RPMI7951 (cell line): Measurements from ENCODE around the gene NHS. TPM values are rescaled to one million over a fixed set of nuclear protein-coding genes. Genes with fewer than 3 reads are reported as not detected.
"Not testable (repeated sequence)": the region's sequence is repeated elsewhere in the genome, so short reads cannot be mapped to it uniquely, and the experiment has no call there.

Experiments
- DNase-seq: peaks from one replicate; pipeline ENCODE4 v3.0.0-alpha.2; 2012; ENCODE audit warnings: low read depth
- total RNA-seq: library from RNA; depleted of rRNA; stranded (reverse); fragments of >200 nt; shearing (Covaris generic); gene quantifications from 2 replicates; pipeline ENCODE4 v1.2.3, GENCODE V29; 2014

Gene NHS
- total RNA-seq, 1 experiment from 2014 or later, result 7.1 TPM

GRCh38 chrX:17549107-17549651 lies 174.2 kb downstream of the NHS start:
- DNase-seq, result no peak

- no peak for DNase-seq
Measured at GRCh38 chrX:17550011-17550410, 175.0 kb downstream of the NHS start.

- DNase-seq, result peak; percentile 62
Measured at GRCh38 chrX:17552044-17552650, 177.1 kb downstream of the NHS start.

- DNase-seq, result peak; percentile 79
Measured at GRCh38 chrX:17553469-17553868, 178.5 kb downstream of the NHS start.

GRCh38 chrX:17553961-17554482 lies 179.0 kb downstream of the NHS start:
- DNase-seq, result peak; percentile 50

GRCh38 chrX:17554914-17555313 lies 179.9 kb downstream of the NHS start:
- no peak for DNase-seq

- DNase-seq, result no peak
Measured at GRCh38 chrX:17555846-17556245, 180.8 kb downstream of the NHS start.

GRCh38 chrX:17559728-17560379 lies 184.9 kb downstream of the NHS start:
- DNase-seq, result peak; percentile 90

- DNase-seq, result no peak
Measured at GRCh38 chrX:17560385-17560784, 185.4 kb downstream of the NHS start.

GRCh38 chrX:17563076-17563475 lies 188.1 kb downstream of the NHS start:
- DNase-seq, result no peak

- DNase-seq, result peak; percentile 75
Measured at GRCh38 chrX:17563515-17563914, 188.5 kb downstream of the NHS start.

- peak; percentile 91 for DNase-seq
Measured at GRCh38 chrX:17564689-17565409, 189.8 kb downstream of the NHS start.

GRCh38 chrX:17566740-17567139 lies 191.7 kb downstream of the NHS start:
- no peak for DNase-seq

GRCh38 chrX:17567187-17567586 lies 192.2 kb downstream of the NHS start:
- peak; percentile 78 for DNase-seq

- DNase-seq, result no peak
Measured at GRCh38 chrX:17567821-17568220, 192.8 kb downstream of the NHS start.

GRCh38 chrX:17568804-17569203 lies 193.8 kb downstream of the NHS start:
- DNase-seq, result not testable (repeated sequence)

- no peak for DNase-seq
Measured at GRCh38 chrX:17579026-17579425, 204.0 kb downstream of the NHS start.

GRCh38 chrX:17580539-17581152 lies 205.6 kb downstream of the NHS start:
- DNase-seq, result peak; percentile 78

- DNase-seq, result no peak
Measured at GRCh38 chrX:17581641-17582040, 206.6 kb downstream of the NHS start.

- peak; percentile 65 for DNase-seq
Measured at GRCh38 chrX:17584248-17584681, 209.3 kb downstream of the NHS start.

GRCh38 chrX:17585006-17585405 lies 210.0 kb downstream of the NHS start:
- DNase-seq, result no peak

GRCh38 chrX:17587366-17587765 lies 212.4 kb downstream of the NHS start:
- no peak for DNase-seq
